Lung microvascular endothelial cell (primary cell): ENCODE results near the gene MLLT10. TPM values are rescaled to one million over a fixed set of nuclear protein-coding genes. Genes with fewer than 3 reads are reported as not detected.
"Not testable (repeated sequence)": the region's sequence is repeated elsewhere in the genome, so short reads cannot be mapped to it uniquely, and the experiment has no call there.

Experiments
- DNase-seq, 2 donors: peaks; one replicate each; pipeline versions ENCODE4 v3.0.0 to v3.0.0-alpha.2; 2010; ENCODE audit warnings: low read depth in 2 of 2
- total RNA-seq: library from RNA; depleted of rRNA; stranded (reverse); fragments of >200 nt; gene quantifications from 2 replicates; pipeline ENCODE4 v1.2.1, GENCODE V29; 2014

MLLT10 gene
- total RNA-seq, 1 donor from 2014 or later = 46.6 TPM

DNA sequence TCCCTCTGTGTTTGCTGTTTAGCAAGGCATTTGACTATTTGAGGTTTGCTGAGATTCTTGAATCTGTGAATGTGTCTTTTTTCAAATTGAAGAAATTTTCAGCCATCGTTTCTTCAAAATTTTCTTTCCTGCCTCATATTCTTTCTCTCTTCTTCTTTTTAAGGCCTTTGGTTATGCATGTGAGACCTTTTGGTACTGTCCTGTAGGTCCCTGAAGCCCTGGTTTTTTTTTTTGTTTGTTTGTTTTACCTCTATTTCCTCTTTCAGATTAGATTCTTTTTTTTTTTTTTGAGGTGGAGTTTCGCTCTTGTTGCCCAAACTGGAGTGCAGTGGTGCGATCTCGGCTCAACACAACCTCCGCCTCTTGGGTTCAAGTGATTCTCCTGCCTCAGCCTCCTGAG lies 45.3 kb downstream of the MLLT10 start:
- no peak for DNase-seq

GRCh38 chr10:21581421-21581834 lies 47.4 kb downstream of the MLLT10 start:
- DNase-seq = not testable (repeated sequence)

DNA sequence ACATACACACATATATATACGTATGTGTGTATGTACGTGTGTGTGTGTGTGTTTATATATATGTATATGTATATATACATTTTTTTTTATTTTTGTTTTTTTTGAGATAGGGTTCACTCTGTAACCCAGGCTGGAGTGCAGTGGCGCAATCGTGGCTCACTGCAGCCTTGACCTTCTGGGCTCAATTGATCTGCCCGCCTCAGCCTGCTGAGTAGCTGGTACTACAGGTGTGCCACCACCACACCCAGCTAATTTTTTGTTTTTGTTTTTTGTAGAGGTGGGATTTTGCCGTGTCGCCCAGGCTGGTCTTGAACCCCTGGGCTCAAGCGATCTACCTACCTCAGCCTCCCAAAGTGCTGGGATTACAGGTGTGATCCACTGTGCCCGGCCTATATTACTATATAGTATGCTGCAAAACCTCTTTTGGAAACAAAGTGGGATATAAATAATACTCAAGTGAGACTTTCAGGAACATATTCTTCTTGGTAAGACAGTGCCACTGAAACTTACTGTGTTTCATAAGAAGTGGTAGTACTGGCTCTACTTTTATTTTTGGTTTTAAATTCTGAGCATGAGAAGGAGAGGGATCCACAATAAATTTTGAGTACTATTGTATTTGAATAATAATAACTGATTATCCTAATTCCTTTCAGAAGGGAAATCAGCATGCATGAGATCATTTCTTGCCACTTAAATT lies 51.0 kb downstream of the MLLT10 start:
- DNase-seq = no peak

DNA sequence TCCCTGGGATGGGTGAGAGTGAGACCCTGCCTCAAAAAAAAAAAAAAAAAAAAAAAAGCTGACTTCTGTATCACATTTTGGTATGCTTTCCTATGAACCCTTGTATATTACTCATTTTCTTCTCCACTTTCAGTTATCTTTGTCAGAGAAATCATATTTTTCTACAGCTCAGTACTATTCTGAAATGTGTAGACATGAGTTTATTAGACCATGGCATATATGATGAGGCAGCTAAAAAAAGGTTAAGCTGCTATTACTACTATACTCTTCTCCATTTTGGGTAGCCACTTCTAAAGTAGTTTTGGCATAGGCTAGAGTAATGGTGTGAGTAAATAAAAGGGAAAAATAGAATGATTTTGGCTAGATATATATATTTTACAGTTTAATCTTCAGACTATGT lies 53.4 kb downstream of the MLLT10 start:
- no peak for DNase-seq

GRCh38 chr10:21588159-21588558 lies 54.1 kb downstream of the MLLT10 start:
- not testable (repeated sequence) for DNase-seq

- no peak for DNase-seq
These were observed 60.0 kb downstream of the MLLT10 start for GRCh38 chr10:21593986-21594385.

DNA sequence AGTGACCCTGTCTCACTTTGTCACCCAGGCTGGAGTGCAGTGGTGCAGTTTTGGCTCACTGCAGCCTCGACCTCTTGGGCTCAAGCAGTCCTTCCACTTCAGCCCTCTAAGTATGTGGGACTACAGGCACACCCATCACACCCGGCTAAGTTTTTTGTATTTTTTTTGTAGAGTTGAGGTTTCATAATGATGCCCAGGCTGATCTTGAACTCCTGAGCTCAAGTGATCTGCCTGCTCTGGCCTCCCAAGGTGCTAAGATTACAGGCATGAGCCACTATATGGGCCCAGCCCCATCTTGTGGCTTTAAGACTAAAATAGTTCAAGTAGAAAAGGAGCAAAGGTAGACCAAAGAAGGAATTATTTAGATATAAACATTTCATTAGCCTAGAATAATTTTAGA lies 65.5 kb downstream of the MLLT10 start:
- no peak for DNase-seq

- DNase-seq = no peak
These were observed 66.9 kb downstream of the MLLT10 start for GRCh38 chr10:21600804-21601433.

- DNase-seq = no peak
These were observed 68.3 kb downstream of the MLLT10 start for GRCh38 chr10:21602313-21602712.

DNA sequence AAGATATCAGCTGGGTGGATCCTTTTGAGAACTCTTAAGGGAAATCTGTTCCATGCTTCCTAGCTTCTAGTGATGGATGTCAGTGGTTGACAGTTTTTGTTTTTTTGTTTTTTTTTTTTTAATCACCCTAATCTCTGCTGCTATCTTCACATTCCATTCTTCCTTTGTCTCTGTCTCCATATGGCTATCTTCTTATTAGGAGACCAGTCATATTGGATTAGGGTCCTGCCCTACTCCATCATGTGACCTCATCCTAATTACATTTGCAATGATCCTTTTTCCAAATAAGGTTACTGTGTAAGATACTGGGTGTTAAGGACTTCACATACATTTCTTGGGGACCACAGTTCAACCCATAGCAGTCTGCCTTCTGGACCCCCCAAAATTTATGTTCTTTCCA lies 69.7 kb downstream of the MLLT10 start:
- DNase-seq = no peak

DNA sequence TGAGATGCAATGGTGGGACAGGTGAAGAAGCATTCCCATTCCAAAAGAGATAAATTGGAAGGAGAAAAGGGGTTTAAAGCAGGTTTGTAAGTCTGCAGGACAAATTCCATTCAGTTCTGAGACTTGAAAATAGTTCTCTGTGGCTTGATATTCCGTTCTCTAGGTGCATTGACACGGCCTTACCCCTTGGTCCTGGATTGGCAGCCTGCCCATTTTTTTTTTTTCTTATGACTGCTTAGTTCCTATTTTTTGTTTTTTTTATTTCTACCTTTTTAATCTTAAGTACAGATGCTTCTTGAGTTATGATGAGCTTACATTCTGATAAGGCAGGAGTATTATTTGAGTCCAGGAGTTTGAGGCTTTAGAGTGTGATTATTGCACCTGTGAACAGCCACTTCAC lies 70.6 kb downstream of the MLLT10 start:
- no peak for DNase-seq

DNA sequence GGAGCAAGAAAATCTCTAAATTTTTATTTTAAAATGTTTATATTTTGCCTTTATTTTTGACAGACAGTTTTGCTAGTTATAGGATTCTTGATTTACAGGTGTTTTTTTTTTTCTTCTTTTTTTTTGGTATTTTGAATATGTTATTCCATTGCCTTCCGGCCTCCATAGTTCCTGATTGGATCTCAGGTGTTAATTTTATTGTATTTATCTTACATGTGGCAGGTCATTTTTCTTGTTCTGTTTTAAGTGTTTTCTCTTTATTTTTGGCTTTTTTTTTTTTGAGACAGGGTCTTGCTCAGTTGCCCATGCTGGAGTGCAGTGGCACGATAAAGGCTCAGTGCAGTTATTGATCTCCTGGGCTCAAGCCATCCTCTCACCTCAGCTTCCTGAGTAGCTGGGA lies 73.9 kb downstream of the MLLT10 start:
- no peak for DNase-seq

GRCh38 chr10:21614000-21614399 lies 80.0 kb downstream of the MLLT10 start:
- no peak for DNase-seq

DNA sequence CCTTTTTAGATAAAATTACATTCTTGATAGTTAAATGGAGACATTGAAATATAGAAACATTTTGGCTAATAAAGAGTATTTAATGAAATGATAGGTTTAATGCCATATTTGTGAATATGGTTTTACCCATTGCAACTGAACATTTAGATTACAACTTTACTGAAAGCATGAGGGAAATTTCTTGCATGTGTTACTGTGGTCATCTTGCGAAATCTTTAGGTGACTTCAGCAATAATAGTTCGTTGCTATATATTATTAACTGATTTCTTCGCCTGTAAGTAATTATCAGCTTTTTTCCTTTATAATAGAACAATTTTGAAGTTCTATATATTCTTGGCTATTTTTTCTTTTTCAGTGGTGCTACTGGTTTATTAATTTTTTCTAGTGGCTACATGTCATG lies 83.2 kb downstream of the MLLT10 start:
- no peak for DNase-seq

- DNase-seq = no peak
These were observed 89.3 kb downstream of the MLLT10 start for GRCh38 chr10:21623291-21623690.

DNA sequence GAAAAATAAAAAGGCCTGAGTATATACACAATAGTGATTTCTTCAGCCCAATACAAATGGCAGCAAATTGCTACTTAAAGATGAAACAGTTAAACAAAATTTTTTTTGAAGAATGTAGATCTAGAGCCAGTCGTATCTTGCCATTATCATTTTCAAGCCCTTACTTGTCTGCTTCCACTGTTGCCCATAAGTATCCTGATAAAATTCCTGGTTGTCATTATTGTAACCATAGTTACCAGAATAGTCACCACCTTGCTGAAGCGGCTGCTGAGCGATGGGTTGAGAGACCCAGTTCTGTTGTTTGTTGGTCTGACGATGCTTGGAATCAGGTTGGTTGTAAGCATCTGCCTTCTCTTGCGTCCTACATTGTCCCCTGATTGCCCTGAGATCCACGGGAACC lies 90.4 kb downstream of the MLLT10 start:
- DNase-seq = not testable (repeated sequence)

DNA sequence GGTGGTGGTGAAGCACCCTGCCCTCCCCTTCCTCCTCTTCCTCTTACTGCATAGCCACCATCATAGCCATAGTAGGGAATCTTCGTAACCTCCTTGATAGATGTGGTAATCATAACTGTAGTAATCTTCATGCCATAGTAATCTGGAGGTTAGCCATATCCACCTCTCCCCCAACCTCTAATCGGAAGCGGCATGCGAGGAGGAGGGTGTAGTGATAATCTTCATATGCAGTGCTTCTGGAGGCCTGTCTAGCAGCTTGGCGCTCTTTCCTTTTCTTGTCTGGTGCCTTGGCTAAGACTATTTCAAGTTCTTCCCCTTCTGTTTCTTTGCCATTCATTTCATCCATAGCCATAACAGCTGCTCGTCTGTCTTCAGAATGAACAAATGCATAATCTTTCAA lies 90.9 kb downstream of the MLLT10 start:
- DNase-seq = no peak

GRCh38 chr10:21625623-21626229 lies 91.7 kb downstream of the MLLT10 start:
- DNase-seq = no peak

- no peak for DNase-seq
These were observed 92.6 kb downstream of the MLLT10 start for GRCh38 chr10:21626457-21627161.

DNA sequence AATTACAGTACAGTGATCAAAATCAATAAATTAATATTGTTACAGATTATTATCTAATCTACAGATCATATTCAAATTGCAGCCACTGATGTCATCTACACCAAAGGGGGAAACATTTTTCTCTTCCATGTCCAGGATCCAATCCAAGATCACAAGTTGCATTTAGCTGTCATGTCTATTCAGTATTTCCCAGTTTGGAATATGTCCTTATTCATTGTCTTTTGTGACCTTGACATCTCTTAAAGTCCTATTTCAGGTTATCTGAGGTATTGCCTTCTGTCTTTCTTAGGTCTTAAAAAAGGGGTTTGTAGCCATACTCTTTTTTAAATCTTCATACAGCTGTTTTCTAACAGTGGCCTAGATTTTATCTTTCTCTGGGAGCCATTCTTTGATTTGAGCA lies 93.3 kb downstream of the MLLT10 start:
- no peak for DNase-seq

- DNase-seq = no peak
These were observed 94.0 kb downstream of the MLLT10 start for GRCh38 chr10:21628023-21628422.

GRCh38 chr10:21628645-21629044 lies 94.6 kb downstream of the MLLT10 start:
- not testable (repeated sequence) for DNase-seq
